B cell (primary cell): ENCODE measurements around the gene TEC. TPM values are rescaled to one million over a fixed set of nuclear protein-coding genes. Genes with fewer than 3 reads are reported as not detected.

Experiments
- ATAC-seq: fragments of 200-7000 bp; cut with Tn5 transposase; one replicate; pipeline ENCODE4 v1.10.0; 2021; ENCODE audit warnings: low read depth, mild to moderate bottlenecking, moderate number of reproducible peaks, moderate library complexity
- CTCF ChIA-PET: fragments of 350-600 bp; sonication (Branson Sonifier 250); formaldehyde crosslinking; loops from one replicate; lab custom pipeline; 2021; ENCODE audit warnings: antibody characterized with exemption, inconsistent platforms; lab: Charles Lee
- POLR2A ChIA-PET: fragments of 350-600 bp; sonication (Branson Sonifier 250); formaldehyde crosslinking; loops from one replicate; lab custom pipeline; 2021; ENCODE audit warnings: antibody characterized with exemption; lab: Charles Lee
- DNase-seq: peaks from one replicate; pipeline ENCODE4 v3.0.0; 2013
- H2AFZ ChIP-seq: 2 replicates; pipeline ENCODE4 v1.6.1; 2012; ENCODE audit warnings: mild to moderate bottlenecking, low read depth, low read length; ENCODE audit not compliant: insufficient read depth, poor library complexity, severe bottlenecking
- H3K27ac ChIP-seq, 2 donors: 1 replicate in 1 of 2; 2 replicates in 1 of 2; pipeline ENCODE4 v1.5.1; 2012 to 2013; ENCODE audit warnings: low read length in 2 of 2, mild to moderate bottlenecking in 2 of 2, moderate library complexity in 1 of 2
- H3K27me3 ChIP-seq, 4 experiments: fragments of 200-600 bp in 1 of 4; sonication (generic) in 1 of 4; replicated peaks in 1 of 4; 1 replicate in 2 of 4; 2 replicates in 2 of 4; pipeline versions ENCODE4 v1.6.1 to v1.7.0; 2013 to 2016; ENCODE audit warnings: low read length in 3 of 4, mild to moderate bottlenecking in 2 of 4, mixed read lengths in 1 of 4, moderate library complexity in 1 of 4; ENCODE audit not compliant: insufficient read depth in 4 of 4, control insufficient read depth in 3 of 4; ENCODE audit errors: control extremely low read depth in 1 of 4
- H3K36me3 ChIP-seq, 2 experiments: replicated peaks in 1 of 2; 1 replicate in 1 of 2; 2 replicates in 1 of 2; pipeline versions ENCODE4 v1.6.1 to v1.7.1; 2013; ENCODE audit warnings: low read length in 1 of 2; ENCODE audit not compliant: insufficient read depth in 2 of 2, control insufficient read depth in 1 of 2; ENCODE audit errors: control extremely low read depth in 1 of 2, extremely low read depth in 1 of 2
- H3K4me1 ChIP-seq, 2 donors: fragments of 200-600 bp in 1 of 2; sonication (generic) in 1 of 2; 1 replicate in 1 of 2; 2 replicates in 1 of 2; pipeline versions ENCODE4 v1.5.1 to v1.6.1; 2013 to 2017; ENCODE audit warnings: low read length in 2 of 2; ENCODE audit not compliant: control insufficient read depth in 2 of 2, insufficient read depth in 2 of 2
- H3K4me2 ChIP-seq: replicated peaks from 2 replicates; pipeline ENCODE3; 2012; ENCODE audit warnings: mild to moderate bottlenecking, low read depth, low read length; ENCODE audit not compliant: poor library complexity, severe bottlenecking
- H3K4me3 ChIP-seq, 5 experiments: fragments of 200-600 bp in 1 of 5; sonication (generic) in 1 of 5; 1 replicate in 3 of 5; 2 replicates in 2 of 5; pipeline versions ENCODE4 v1.5.1 to v1.7.0; 2011 to 2016; ENCODE audit warnings: low read length in 4 of 5, mild to moderate bottlenecking in 4 of 5, low read depth in 2 of 5, control low read depth in 1 of 5, moderate library complexity in 1 of 5; ENCODE audit not compliant: insufficient read depth in 1 of 5; ENCODE audit errors: control extremely low read depth in 1 of 5, extremely low read depth in 1 of 5
- H3K79me2 ChIP-seq: fragments of 200-600 bp; sonication (generic); one replicate; pipeline ENCODE4 v1.6.0; 2016; ENCODE audit warnings: low read length; ENCODE audit not compliant: control insufficient read depth, insufficient read depth
- H3K9ac ChIP-seq: fragments of 200-600 bp; sonication (generic); 2 replicates; pipeline ENCODE4 v1.6.1; 2017; ENCODE audit warnings: mild to moderate bottlenecking, low read length, moderate library complexity
- H3K9me3 ChIP-seq, 3 donors: one replicate each; pipeline versions ENCODE4 v1.6.1 to v1.7.1; 2013; ENCODE audit warnings: low read length in 2 of 3; ENCODE audit not compliant: control insufficient read depth in 2 of 3, insufficient read depth in 1 of 3; ENCODE audit errors: control extremely low read depth in 1 of 3
- H4K20me1 ChIP-seq: 2 replicates; pipeline ENCODE4 v1.6.0; 2012; ENCODE audit warnings: mild to moderate bottlenecking, low read length; ENCODE audit not compliant: insufficient read depth, control insufficient read depth, poor library complexity, severe bottlenecking
- H3K27ac Mint-ChIP-seq: one replicate; pipeline ENCODE4 v1.8.0; 2021; ENCODE audit warnings: mixed read lengths
- H3K27me3 Mint-ChIP-seq: one replicate; pipeline ENCODE4 v1.8.0; 2021; ENCODE audit warnings: mixed read lengths
- H3K4me1 Mint-ChIP-seq: one replicate; pipeline ENCODE4 v1.8.0; 2021; ENCODE audit warnings: mixed read lengths
- H3K4me3 Mint-ChIP-seq: one replicate; pipeline ENCODE4 v1.8.0; 2021; ENCODE audit warnings: mixed read lengths
- H3K9me3 Mint-ChIP-seq: one replicate; pipeline ENCODE4 v1.8.0; 2022; ENCODE audit warnings: mixed read lengths; ENCODE audit not compliant: insufficient read depth
- EZH2 ChIP-seq: IDR thresholded peaks from 2 replicates; pipeline ENCODE4 v1.6.1; 2012; ENCODE audit warnings: borderline replicate concordance, low read depth, mild to moderate bottlenecking, moderate library complexity, low read length; ENCODE audit not compliant: insufficient read depth, poor library complexity, severe bottlenecking
- WGBS: methylation state at CpG from one replicate; pipeline ENCODE4 v1.1.5; 2013; ENCODE audit warnings: missing lambda C conversion rate; ENCODE audit not compliant: insufficient coverage; 5-methylcytosine and 5-hydroxymethylcytosine counted together
- intact Hi-C: fragments of 100-400 bp; cut with micrococcal nuclease; formaldehyde crosslinking; loops from one replicate; pipeline ENCODE4 v1.10.0; 2022
- polyA plus RNA-seq: library from polyadenylated mRNA; depleted of rRNA; stranded (reverse); fragments of >200 nt; gene quantifications from 2 replicates; pipeline ENCODE4 v1.2.3, GENCODE V29; 2012
- total RNA-seq, 2 donors: library from RNA; stranded (reverse); fragments of 120-200 nt in 1 of 2; gene quantifications; 1 replicate in 1 of 2; 2 replicates in 1 of 2; pipeline versions ENCODE4 v1.2.3 to v1.2.4, GENCODE V29; 2013 to 2022
- TF ChIP-seq, protein P1 (sequence below): fragments of 200-600 bp; IDR thresholded peaks from one replicate; pipeline ENCODE4 v1.8.0; 2022; ENCODE audit warnings: antibody characterized with exemption, mild to moderate bottlenecking

The TEC gene
- total and polyA plus RNA-seq, 2 donors (not counting 1 experiment from before 2014, with no cell fraction given) = 2.0 to 8.3 TPM

DNA sequence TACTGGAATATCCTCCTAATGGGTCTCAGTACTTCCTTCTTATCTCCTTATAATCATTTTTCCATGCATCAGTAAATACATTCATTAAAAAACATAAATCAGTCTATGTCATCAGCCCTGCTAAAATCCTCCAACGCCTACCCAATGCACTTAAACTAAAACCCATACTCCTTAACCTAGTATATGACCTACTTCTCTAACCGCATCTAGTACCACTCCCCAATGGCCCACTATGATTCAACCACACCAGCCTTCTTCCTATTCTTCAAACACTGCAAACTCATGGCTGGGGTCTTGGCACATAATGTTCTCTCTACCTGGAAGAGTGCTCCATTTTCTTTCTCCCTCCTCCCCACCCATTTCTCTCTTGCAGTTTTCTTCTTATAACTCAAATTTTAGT lies 18.7 kb downstream of the TEC start:
- Histone ChIP-seq H3K4me1 (no peaks in the 10 kb centered on the region), H3K4me3 (no peak overlapping the region), H3K79me2 (peaks cover 44% of the 10 kb centered on the region), H3K9me3 (no peaks in the 10 kb centered on the region), H3K9ac (no peak overlapping the region), H3K4me2 (no peak overlapping the region), H3K27me3 (no peaks in the 10 kb centered on the region), H3K36me3 (no peaks in the 10 kb centered on the region), H2AFZ (no peak overlapping the region), H3K27ac (no peak overlapping the region), H4K20me1 (peaks cover 7% of the 10 kb centered on the region)
- Mint-ChIP-seq H3K4me1 (peaks cover 19% of the 10 kb centered on the region), H3K4me3 (no peak overlapping the region), H3K27ac (no peak overlapping the region), H3K9me3 (no peaks in the 10 kb centered on the region), H3K27me3 (no peaks in the 10 kb centered on the region)
- TF ChIP-seq EZH2 = no peak
- TF ChIP-seq, protein P1, sequence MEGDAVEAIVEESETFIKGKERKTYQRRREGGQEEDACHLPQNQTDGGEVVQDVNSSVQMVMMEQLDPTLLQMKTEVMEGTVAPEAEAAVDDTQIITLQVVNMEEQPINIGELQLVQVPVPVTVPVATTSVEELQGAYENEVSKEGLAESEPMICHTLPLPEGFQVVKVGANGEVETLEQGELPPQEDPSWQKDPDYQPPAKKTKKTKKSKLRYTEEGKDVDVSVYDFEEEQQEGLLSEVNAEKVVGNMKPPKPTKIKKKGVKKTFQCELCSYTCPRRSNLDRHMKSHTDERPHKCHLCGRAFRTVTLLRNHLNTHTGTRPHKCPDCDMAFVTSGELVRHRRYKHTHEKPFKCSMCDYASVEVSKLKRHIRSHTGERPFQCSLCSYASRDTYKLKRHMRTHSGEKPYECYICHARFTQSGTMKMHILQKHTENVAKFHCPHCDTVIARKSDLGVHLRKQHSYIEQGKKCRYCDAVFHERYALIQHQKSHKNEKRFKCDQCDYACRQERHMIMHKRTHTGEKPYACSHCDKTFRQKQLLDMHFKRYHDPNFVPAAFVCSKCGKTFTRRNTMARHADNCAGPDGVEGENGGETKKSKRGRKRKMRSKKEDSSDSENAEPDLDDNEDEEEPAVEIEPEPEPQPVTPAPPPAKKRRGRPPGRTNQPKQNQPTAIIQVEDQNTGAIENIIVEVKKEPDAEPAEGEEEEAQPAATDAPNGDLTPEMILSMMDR = no peak
- CTCF ChIA-PET = no interaction called here
- POLR2A ChIA-PET = no interaction called here
- WGBS = 100% methylated on average over 2 of the region's 2 CpGs
- intact Hi-C loops = no loop called here
- ATAC-seq = no peak
- DNase-seq = no peak

DNA sequence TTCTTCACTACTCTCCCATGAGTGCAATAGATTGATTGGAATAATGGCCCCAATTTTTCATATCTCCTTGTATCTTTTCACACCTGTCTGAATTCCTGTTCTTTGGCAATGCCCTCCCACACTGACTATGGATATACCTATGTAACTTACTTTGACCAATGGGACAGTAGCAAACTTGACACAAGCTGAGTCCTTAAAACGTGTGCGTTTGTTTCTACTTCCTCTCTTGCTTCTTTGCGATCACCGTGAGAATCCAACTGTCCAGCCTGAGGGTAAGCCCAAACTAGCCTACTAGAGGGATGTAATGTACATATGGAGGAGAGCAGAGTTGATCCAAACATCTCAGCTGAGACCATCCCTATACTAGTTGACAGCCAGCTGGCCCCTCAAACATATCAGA lies 19.3 kb downstream of the TEC start:
- intact Hi-C loops = no loop called here
- Histone ChIP-seq H3K4me3 (no peak overlapping the region), H3K4me1 (no peaks in the 10 kb centered on the region), H3K9ac (no peak overlapping the region), H3K79me2 (peaks cover 45% of the 10 kb centered on the region), H3K9me3 (no peaks in the 10 kb centered on the region), H3K27ac (no peak overlapping the region), H4K20me1 (peaks cover 6% of the 10 kb centered on the region), H3K4me2 (no peak overlapping the region), H3K36me3 (no peaks in the 10 kb centered on the region), H2AFZ (no peak overlapping the region), H3K27me3 (no peaks in the 10 kb centered on the region)
- ChIA-PET CTCF (interaction anchor here (1.0 kb wide), 1 partner anchor 18 kb away, joined by 3 read pairs; no protein-coding TSS in a partner anchor), POLR2A (no interaction called here)
- WGBS = 100% methylated on average over 1 of the region's 4 CpGs
- ATAC-seq (no peak), DNase-seq (no peak)
- peaks cover 19% of the 10 kb centered on the region for H3K4me1 Mint-ChIP-seq
- no peaks in the 10 kb centered on the region for H3K9me3 Mint-ChIP-seq
- no peak overlapping the region for H3K27ac Mint-ChIP-seq
- no peak overlapping the region for H3K4me3 Mint-ChIP-seq
- no peak for TF ChIP-seq EZH2
- TF ChIP-seq, protein P1 = no peak
- no peaks in the 10 kb centered on the region for H3K27me3 Mint-ChIP-seq
